Measurements from ENCODE around the gene HSPB1.

GRCh38 chr7:76296743-76297740 is 5.4 kb upstream of the HSPB1 start:
- TF ChIP-seq ZNF70 (CRISPR knock-in tag; IDR thresholded peaks at IDR 0.05) = no peak
- TF ChIP-seq CSRNP3 (CRISPR knock-in tag; IDR thresholded peaks at IDR 0.05) = no peak
- TF ChIP-seq SNAI2 (CRISPR knock-in tag; IDR thresholded peaks at IDR 0.05) = no peak
- TF ChIP-seq ARNTL (CRISPR knock-in tag; IDR thresholded peaks at IDR 0.05; ENCODE audit: borderline replicate concordance, low read depth) = no peak
